H1 (cell line): ENCODE results near the gene CHD9. TPM values are rescaled to one million over a fixed set of nuclear protein-coding genes. Genes with fewer than 3 reads are reported as not detected.

Experiments used
- CTCF ChIA-PET: fragments of 300-600 bp; sonication (Branson Sonifier 250); formaldehyde crosslinking; loops from one replicate; lab custom pipeline; 2021; ENCODE audit not compliant: partially characterized antibody; lab: Charles Lee
- POLR2A ChIA-PET: fragments of 300-600 bp; sonication (Branson Sonifier 250); formaldehyde crosslinking; loops from one replicate; lab custom pipeline; 2021; ENCODE audit warnings: inconsistent platforms; ENCODE audit not compliant: partially characterized antibody; lab: Charles Lee
- DNase-seq, 2 experiments: peaks; one replicate each; pipeline versions ENCODE4 v3.0.0 to v3.0.0-alpha.2; 2010 to 2022; ENCODE audit warnings: low spot score in 2 of 2, low read depth in 1 of 2, mixed read lengths in 1 of 2
- FAIRE-seq: peaks from 2 replicates; lab custom pipeline; 2011; peaks lifted over from hg19 to GRCh38; lab: Jason Lieb, UNC
- H2AFZ ChIP-seq: 2 replicates; pipeline ENCODE4 v1.8.1; 2012; ENCODE audit warnings: low read length, inconsistent platforms
- H2AK5ac ChIP-seq: 2 replicates; pipeline ENCODE4 v1.6.1; 2013; ENCODE audit warnings: low read depth, low read length
- H2BK120ac ChIP-seq: replicated peaks from 2 replicates; pipeline ENCODE3; 2013; ENCODE audit warnings: low read depth, low read length, inconsistent platforms
- H2BK12ac ChIP-seq: 2 replicates; pipeline ENCODE4 v1.6.1; 2013; ENCODE audit warnings: low read depth, low read length
- H2BK15ac ChIP-seq: 2 replicates; pipeline ENCODE4 v1.6.1; 2013; ENCODE audit warnings: low read length
- H2BK20ac ChIP-seq: 2 replicates; pipeline ENCODE4 v1.6.1; 2013; ENCODE audit warnings: low read length
- H2BK5ac ChIP-seq: 2 replicates; pipeline ENCODE4 v1.6.1; 2013; ENCODE audit warnings: low read depth, low read length
- H3K14ac ChIP-seq: 2 replicates; pipeline ENCODE4 v1.6.1; 2013; ENCODE audit warnings: inconsistent platforms; ENCODE audit not compliant: insufficient read length
- H3K18ac ChIP-seq: 2 replicates; pipeline ENCODE4 v1.6.1; 2013; ENCODE audit warnings: low read length; ENCODE audit errors: extremely low read depth
- H3K23ac ChIP-seq: 2 replicates; pipeline ENCODE4 v1.6.1; 2013; ENCODE audit warnings: inconsistent platforms; ENCODE audit not compliant: insufficient read length
- H3K23me2 ChIP-seq: 2 replicates; pipeline ENCODE4 v1.6.1; 2013; ENCODE audit warnings: low read depth, low read length
- H3K27ac ChIP-seq: 2 replicates; pipeline ENCODE4 v1.6.1; 2011; ENCODE audit warnings: low read depth, low read length, inconsistent platforms
- H3K27me3 ChIP-seq, 4 experiments: replicated peaks in 1 of 4; 1 replicate in 1 of 4; 2 replicates in 3 of 4; pipeline versions ENCODE4 v1.6.1 to v1.8.1; 2011 to 2013; ENCODE audit warnings: low read length in 3 of 4, mild to moderate bottlenecking in 3 of 4, inconsistent platforms in 2 of 4, mixed read lengths in 2 of 4, moderate library complexity in 1 of 4; ENCODE audit not compliant: control insufficient read depth in 3 of 4, insufficient read depth in 3 of 4; ENCODE audit errors: extremely low read depth in 1 of 4
- H3K36me3 ChIP-seq, 4 experiments: 2 replicates each; pipeline versions ENCODE4 v1.6.1 to v1.8.1; 2011 to 2013; ENCODE audit warnings: mild to moderate bottlenecking in 4 of 4, low read length in 3 of 4, moderate library complexity in 2 of 4, control low read depth in 1 of 4, inconsistent platforms in 1 of 4; ENCODE audit not compliant: insufficient read depth in 4 of 4, control insufficient read depth in 2 of 4
- H3K4ac ChIP-seq: replicated peaks from 2 replicates; pipeline ENCODE3; 2013; ENCODE audit warnings: low read length, low read depth, mixed read lengths, inconsistent platforms; ENCODE audit not compliant: insufficient read length
- H3K4me1 ChIP-seq, 4 experiments: replicated peaks in 1 of 4; 1 replicate in 1 of 4; 2 replicates in 3 of 4; pipeline versions ENCODE4 v1.6.1 to v1.8.1; 2011 to 2013; ENCODE audit warnings: low read length in 3 of 4, inconsistent platforms in 2 of 4, mixed read lengths in 1 of 4; ENCODE audit not compliant: insufficient read depth in 4 of 4, control insufficient read depth in 3 of 4
- H3K4me2 ChIP-seq, 2 experiments: 2 replicates each; pipeline versions ENCODE4 v1.6.1 to v1.8.1; 2011 to 2013; ENCODE audit warnings: low read depth in 2 of 2, low read length in 2 of 2, control low read depth in 1 of 2, inconsistent platforms in 1 of 2, mild to moderate bottlenecking in 1 of 2; ENCODE audit not compliant: insufficient read depth in 1 of 2
- H3K4me3 ChIP-seq, 4 experiments: fragments of 200-600, 300-600 bp in 1 of 4; sonication (generic), shearing (Covaris generic), sonication (Bioruptor Twin) in 1 of 4; 2 replicates each; pipeline versions ENCODE4 v1.5.1 to v1.8.1; 2011 to 2016; ENCODE audit warnings: low read length in 4 of 4, low read depth in 3 of 4, control low read depth in 2 of 4, inconsistent platforms in 2 of 4, mild to moderate bottlenecking in 2 of 4, mixed read lengths in 1 of 4, moderate library complexity in 1 of 4; ENCODE audit not compliant: insufficient read depth in 2 of 4; ENCODE audit errors: extremely low read depth in 1 of 4
- H3K56ac ChIP-seq: replicated peaks from 2 replicates; pipeline ENCODE3; 2013; ENCODE audit warnings: low read depth, mild to moderate bottlenecking, mixed read lengths, low read length, inconsistent platforms; ENCODE audit not compliant: insufficient read length
- H3K79me1 ChIP-seq: 2 replicates; pipeline ENCODE4 v1.6.1; 2013; ENCODE audit warnings: low read depth, low read length, control low read depth
- H3K79me2 ChIP-seq, 2 experiments: 2 replicates each; pipeline versions ENCODE4 v1.6.1 to v1.8.1; 2012 to 2013; ENCODE audit warnings: low read length in 2 of 2, mild to moderate bottlenecking in 2 of 2, inconsistent platforms in 1 of 2; ENCODE audit not compliant: insufficient read depth in 2 of 2, control insufficient read depth in 1 of 2
- H3K9ac ChIP-seq, 4 experiments: replicated peaks in 1 of 4; 1 replicate in 1 of 4; 2 replicates in 3 of 4; pipeline versions ENCODE4 v1.6.1 to v1.8.1; 2011 to 2013; ENCODE audit warnings: low read depth in 3 of 4, low read length in 3 of 4, control low read depth in 2 of 4, mild to moderate bottlenecking in 2 of 4, moderate library complexity in 2 of 4, inconsistent platforms in 1 of 4; ENCODE audit errors: extremely low read depth in 1 of 4
- H3K9me3 ChIP-seq, 2 experiments: 2 replicates each; pipeline versions ENCODE4 v1.6.1 to v1.8.1; 2012 to 2013; ENCODE audit warnings: mild to moderate bottlenecking in 2 of 2, moderate library complexity in 2 of 2, control low read depth in 1 of 2, inconsistent platforms in 1 of 2, low read depth in 1 of 2, low read length in 1 of 2, mixed read lengths in 1 of 2; ENCODE audit not compliant: insufficient read depth in 2 of 2
- H4K20me1 ChIP-seq, 2 experiments: replicated peaks in 1 of 2; 2 replicates each; pipeline versions ENCODE3 to v1.8.1; 2011 to 2013; ENCODE audit warnings: inconsistent platforms in 2 of 2, low read length in 2 of 2, mild to moderate bottlenecking in 1 of 2; ENCODE audit not compliant: insufficient read depth in 2 of 2, control insufficient read depth in 1 of 2
- H4K5ac ChIP-seq: 2 replicates; pipeline ENCODE4 v1.6.1; 2013; ENCODE audit warnings: low read length, low read depth, mixed read lengths, inconsistent platforms; ENCODE audit not compliant: insufficient read length
- H4K8ac ChIP-seq: 2 replicates; pipeline ENCODE4 v1.8.0; 2013; ENCODE audit warnings: mild to moderate bottlenecking, moderate library complexity, low read length, inconsistent platforms; ENCODE audit not compliant: insufficient read depth; ENCODE audit errors: extremely low read depth
- H4K91ac ChIP-seq: replicated peaks from 2 replicates; pipeline ENCODE3; 2013; ENCODE audit warnings: low read length, mixed read lengths, inconsistent platforms; ENCODE audit not compliant: insufficient read length
- ATF3 ChIP-seq: IDR thresholded peaks from 2 replicates; pipeline ENCODE4 v1.6.1; 2011; ENCODE audit warnings: low read depth, mild to moderate bottlenecking, low read length; ENCODE audit not compliant: insufficient read depth
- MAFK ChIP-seq: IDR thresholded peaks from 2 replicates; pipeline ENCODE4 v1.6.1; 2012; ENCODE audit warnings: low read depth, mild to moderate bottlenecking, improper control_type of control experiment, low read length
- RFX5 ChIP-seq: IDR thresholded peaks from 2 replicates; pipeline ENCODE4 v1.6.1; 2011; ENCODE audit warnings: low read depth, low read length, improper control_type of control experiment, borderline replicate concordance
- RNF2 ChIP-seq: fragments of 200-900, 300-1000 bp; sonication (generic); IDR thresholded peaks from 2 replicates; pipeline ENCODE4 v1.7.1; 2016; ENCODE audit warnings: borderline replicate concordance, low read depth, mild to moderate bottlenecking, antibody characterized with exemption, low read length; ENCODE audit not compliant: poor library complexity, severe bottlenecking; ENCODE audit errors: missing control alignments
- SIN3A ChIP-seq, 2 experiments: IDR thresholded peaks in 1 of 2; conservative IDR thresholded peaks in 1 of 2; 2 replicates each; pipeline ENCODE4 v1.6.1; 2011 to 2012; ENCODE audit warnings: low read length in 2 of 2, improper control_type of control experiment in 1 of 2, low read depth in 1 of 2, mild to moderate bottlenecking in 1 of 2
- USF2 ChIP-seq: IDR thresholded peaks from 2 replicates; pipeline ENCODE4 v1.6.1; 2011; ENCODE audit warnings: low read length, improper control_type of control experiment
- WGBS, 2 experiments: shearing (Covaris generic) in 1 of 2; methylation state at CpG; one replicate each; pipeline versions ENCODE4 v1.1.6 to v1.1.7; 2013 to 2015; ENCODE audit warnings: low lambda C conversion rate in 2 of 2, mixed read lengths in 2 of 2, inconsistent platforms in 1 of 2, low coverage in 1 of 2, missing lambda C conversion rate in 1 of 2; ENCODE audit not compliant: insufficient replicate concordance in 2 of 2, insufficient coverage in 1 of 2, insufficient read length in 1 of 2; ENCODE audit errors: extremely low coverage in 1 of 2, missing lambda C conversion rate in 1 of 2; 5-methylcytosine and 5-hydroxymethylcytosine counted together
- polyA plus RNA-seq, 7 experiments: library from polyadenylated mRNA; depleted of rRNA in 3 of 7; stranded (reverse) in 5 of 7; unstranded in 2 of 7; fragments of >200 nt in 5 of 7; fragments of 200-250 nt in 2 of 7; gene quantifications; 1 replicate in 5 of 7; 2 replicates in 1 of 7; 4 replicates in 1 of 7; pipeline versions ENCODE4 v1.2.1 to v1.2.3, GENCODE V29; 2011 to 2013; ENCODE audit warnings: missing spikeins in 2 of 7, mixed read lengths in 2 of 7
- total RNA-seq: library from RNA; stranded (reverse); fragmentation: NEBNext Ultra II Directional; extraction: Animal tissue kit (Norgen Biotek cat#: 25700); gene quantifications from 2 replicates; pipeline ENCODE4 v1.2.1, GENCODE V29; 2021

Gene CHD9
- total and polyA plus RNA-seq, 2 of the 8 experiments (the other 6 are each of a cell fraction or from before 2014, with no cell fraction given) = 9.9 to 32.4 TPM

- Histone ChIP-seq H4K5ac (no peak overlapping the region), H2BK5ac (no peak overlapping the region), H3K9ac (no peak overlapping the region), H3K79me1 (no peaks in the 10 kb centered on the region), H3K56ac (no peak overlapping the region), H3K27ac (no peak overlapping the region), H3K79me2 (no peaks in the 10 kb centered on the region), H3K4me1 (no peaks in the 10 kb centered on the region), H2AFZ (no peak overlapping the region), H2AK5ac (no peak overlapping the region), H4K91ac (no peak overlapping the region), H3K23me2 (no peaks in the 10 kb centered on the region; the same call in 1 of the 2 replicates), H4K20me1 (no peaks in the 10 kb centered on the region), H3K9me3 (no peaks in the 10 kb centered on the region), H2BK120ac (no peak overlapping the region), H3K18ac (no peak overlapping the region), H3K14ac (no peak overlapping the region), H2BK20ac (no peak overlapping the region), H3K4ac (no peak overlapping the region), H3K4me2 (no peak overlapping the region), H3K27me3 (no peaks in the 10 kb centered on the region), H4K8ac (no peak overlapping the region), H2BK12ac (no peak overlapping the region), H3K4me3 (no peak overlapping the region), H3K36me3 (no peaks in the 10 kb centered on the region; a peak in 1 of 8 replicates), H2BK15ac (no peak overlapping the region), H3K23ac (no peak overlapping the region)
- FAIRE-seq (no peak), DNase-seq (no peak)
- CTCF ChIA-PET = interaction anchor here (1.0 kb wide), 1 partner anchor 9 kb away, joined by 3 read pairs; no protein-coding TSS in a partner anchor
- POLR2A ChIA-PET = no interaction called here
- TF ChIP-seq MAFK (no peak), USF2 (no peak), SIN3A (conservative IDR thresholded peaks at IDR 0.05 in 1 of 2, IDR thresholded peaks at IDR 0.05 in 1 of 2; ENCODE audit: low read depth in 1 of 2, low read length in 2 of 2) (no peak), RNF2 (no peak), ATF3 (no peak), RFX5 (no peak)
- WGBS, 2 experiments = 79% methylated on average over 1 of the region's 1 CpG; no CpG with 5 or more reads in 1 of the 2 experiments
Measured at GRCh38 chr16:53175118-53175517, 120.3 kb downstream of the CHD9 start.
